Smooth muscle cell (in vitro differentiated cells): ENCODE measurements around the gene SLC35F6. TPM values are rescaled to one million over a fixed set of nuclear protein-coding genes. Genes with fewer than 3 reads are reported as not detected.
A peak's percentile ranks its signal among the peaks of the same experiment; 100 is the strongest.

Source experiments
- DNase-seq: peaks from one replicate; lab custom pipeline; 2025; ENCODE audit not compliant: unreplicated experiment; lab: John Stamatoyannopoulos, UW
- H2AFZ ChIP-seq: fragments of 200-600 bp; sonication (generic); 2 replicates; pipeline ENCODE4 v1.6.0; 2016; ENCODE audit warnings: antibody characterized with exemption, low read depth, mild to moderate bottlenecking
- H3F3A ChIP-seq: fragments of 200-600 bp; sonication (generic); 2 replicates; pipeline ENCODE4 v1.6.0; 2017; ENCODE audit warnings: antibody characterized with exemption, low read depth
- H3K27ac ChIP-seq: fragments of 200-600 bp; sonication (generic); 2 replicates; pipeline ENCODE4 v1.5.1; 2016; ENCODE audit warnings: low read depth, mild to moderate bottlenecking
- H3K27me3 ChIP-seq: fragments of 200-600 bp; sonication (generic); 2 replicates; pipeline ENCODE4 v1.6.1; 2016; ENCODE audit warnings: low read depth, mild to moderate bottlenecking
- H3K36me3 ChIP-seq: fragments of 200-600 bp; sonication (generic); 2 replicates; pipeline ENCODE4 v1.5.1; 2016; ENCODE audit warnings: low read depth
- H3K4me1 ChIP-seq: fragments of 200-600 bp; sonication (generic); 2 replicates; pipeline ENCODE4 v1.5.1; 2016; ENCODE audit warnings: low read depth
- H3K4me2 ChIP-seq: fragments of 200-600 bp; sonication (generic); 2 replicates; pipeline ENCODE4 v1.6.0; 2016; ENCODE audit warnings: mild to moderate bottlenecking
- H3K4me3 ChIP-seq: fragments of 200-600 bp; sonication (generic); 2 replicates; pipeline ENCODE4 v1.5.1; 2016; ENCODE audit warnings: mild to moderate bottlenecking
- H3K79me2 ChIP-seq: fragments of 200-600 bp; sonication (generic); 2 replicates; pipeline ENCODE4 v1.6.0; 2016; ENCODE audit warnings: low read depth, mild to moderate bottlenecking
- H3K9ac ChIP-seq: fragments of 200-600 bp; sonication (generic); 2 replicates; pipeline ENCODE4 v1.6.0; 2016; ENCODE audit warnings: low read depth
- H3K9me3 ChIP-seq: fragments of 200-600 bp; sonication (generic); replicated peaks from 2 replicates; pipeline ENCODE4 v1.5.1; 2016; ENCODE audit warnings: low read depth
- H4K20me1 ChIP-seq: fragments of 200-600 bp; sonication (generic); 2 replicates; pipeline ENCODE4 v1.6.0; 2016; ENCODE audit warnings: low read depth
- CTCF ChIP-seq: fragments of 200-600 bp; sonication (generic); IDR thresholded peaks from 2 replicates; pipeline ENCODE4 v1.5.1; 2017; ENCODE audit warnings: borderline replicate concordance, mild to moderate bottlenecking, antibody characterized with exemption; ENCODE audit not compliant: insufficient read depth, poor library complexity, severe bottlenecking
- WGBS: methylation state at CpG from one replicate; pipeline ENCODE4 v1.1.7; 2016; ENCODE audit warnings: low lambda C conversion rate; 5-methylcytosine and 5-hydroxymethylcytosine counted together
- polyA plus RNA-seq: library from polyadenylated mRNA; unstranded; fragments of >200 nt; fragmentation: Nextera tagmentation; extraction: Ambion mirVana; gene quantifications from 2 replicates; pipeline ENCODE4 v1.2.1, GENCODE V29; 2016
- total RNA-seq: library from RNA; depleted of rRNA; stranded (reverse); fragments of >200 nt; gene quantifications from 2 replicates; pipeline ENCODE4 v1.2.3, GENCODE V29; 2014

SLC35F6 gene
- total and polyA plus RNA-seq, 2 experiments from 2014 or later = 16.9 to 19.2 TPM

DNA sequence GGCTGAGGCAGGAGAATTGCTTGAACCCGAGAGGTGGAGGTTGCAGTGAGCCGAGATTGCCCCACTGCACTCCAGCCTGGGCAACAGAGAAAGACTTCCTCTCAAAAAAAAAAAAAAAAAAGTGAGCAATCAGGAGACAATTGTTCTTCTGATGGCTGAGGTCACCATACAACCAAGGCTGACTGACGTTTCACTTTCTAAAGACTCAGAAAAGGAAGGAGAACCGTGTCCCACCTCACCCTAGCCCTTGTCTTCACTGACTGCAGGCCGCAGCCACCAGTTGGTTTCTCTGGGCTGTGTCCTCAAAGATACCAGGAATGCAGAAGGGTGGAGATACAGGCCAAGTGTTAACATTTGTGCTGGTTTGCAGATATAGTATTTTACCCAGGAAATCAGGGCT lies 7.7 kb upstream of the SLC35F6 start:
- no peaks in the 10 kb centered on the region for H3K79me2 ChIP-seq
- no peak for TF ChIP-seq CTCF
- no peak overlapping the region for H3K9ac ChIP-seq
- H3K36me3 ChIP-seq = no peaks in the 10 kb centered on the region
- H3K4me3 ChIP-seq = no peak overlapping the region
- no peak overlapping the region for H3K27ac ChIP-seq
- no peaks in the 10 kb centered on the region for H3K9me3 ChIP-seq
- H4K20me1 ChIP-seq = no peaks in the 10 kb centered on the region
- no peak overlapping the region for H3K4me2 ChIP-seq
- no peaks in the 10 kb centered on the region for H3F3A ChIP-seq
- H3K27me3 ChIP-seq = no peaks in the 10 kb centered on the region
- DNase-seq = no peak
- peaks cover 6% of the 10 kb centered on the region for H3K4me1 ChIP-seq
- H2AFZ ChIP-seq = no peak overlapping the region
- 87% methylated on average over 5 of the region's 5 CpGs for WGBS

DNA sequence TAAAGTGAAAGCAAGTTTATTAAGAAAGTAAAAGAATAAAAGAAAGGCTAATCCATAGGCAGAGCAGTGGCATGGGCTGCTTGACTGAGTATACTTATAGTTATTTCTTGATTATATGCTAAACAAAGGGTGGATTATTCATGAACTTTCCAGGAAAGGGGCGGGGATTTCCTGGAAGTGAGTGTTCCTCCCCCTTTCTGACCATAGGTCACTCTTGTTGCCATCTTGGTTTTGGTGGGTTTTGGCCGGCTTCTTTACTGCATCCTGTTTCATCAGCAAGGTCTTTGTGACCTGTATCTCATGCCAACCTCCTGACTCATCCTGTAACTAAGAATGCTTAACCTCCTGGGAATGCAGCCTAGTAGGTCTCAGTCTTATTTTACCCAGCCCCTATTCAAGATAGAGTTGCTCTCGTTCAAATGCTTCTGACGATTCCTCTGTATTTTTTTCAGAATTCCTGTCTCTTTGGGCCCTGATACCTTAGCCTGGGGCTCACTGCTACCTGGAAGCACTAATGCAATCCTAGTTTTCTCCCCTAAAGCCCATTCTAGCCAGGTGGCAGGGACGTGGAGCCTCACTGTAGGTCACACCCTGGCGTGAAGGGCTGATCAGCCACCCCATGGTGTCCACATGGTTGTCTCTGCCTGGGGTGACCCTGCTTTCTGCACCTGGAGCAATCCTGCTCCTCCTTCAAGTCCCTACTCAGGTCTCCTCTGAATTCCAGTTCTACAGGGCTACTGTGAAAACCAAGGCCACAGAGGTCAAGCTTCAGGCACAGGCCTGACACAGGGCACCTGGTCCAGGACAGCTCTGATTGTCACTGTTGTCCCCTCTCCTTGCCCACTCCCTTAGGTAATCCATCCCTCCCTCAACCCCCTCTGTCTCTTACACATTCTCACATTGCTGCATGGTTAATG lies 6.0 kb upstream of the SLC35F6 start:
- H3K4me2 ChIP-seq = peak overlapping the region; percentile 60
- WGBS = 35% methylated on average over 6 of the region's 6 CpGs
- H2AFZ ChIP-seq = no peak overlapping the region
- H4K20me1 ChIP-seq = no peaks in the 10 kb centered on the region
- peak overlapping the region; percentile 14 for H3K9ac ChIP-seq
- H3K79me2 ChIP-seq = no peaks in the 10 kb centered on the region
- no peaks in the 10 kb centered on the region for H3K36me3 ChIP-seq
- no peak overlapping the region for H3K4me3 ChIP-seq
- H3K27ac ChIP-seq = peak overlapping the region; percentile 79
- H3K27me3 ChIP-seq = no peaks in the 10 kb centered on the region
- DNase-seq = no peak
- no peaks in the 10 kb centered on the region for H3K9me3 ChIP-seq
- no peaks in the 10 kb centered on the region for H3F3A ChIP-seq
- no peak for TF ChIP-seq CTCF
- H3K4me1 ChIP-seq = peaks cover 6% of the 10 kb centered on the region

- TF ChIP-seq CTCF = no peak
- Histone ChIP-seq H3K27ac (peak overlapping the region; percentile 79), H3K9ac (no peak overlapping the region), H2AFZ (no peak overlapping the region), H3K27me3 (no peaks in the 10 kb centered on the region), H3K4me2 (peak overlapping the region; percentile 52), H3K4me1 (peaks cover 6% of the 10 kb centered on the region), H3K9me3 (no peaks in the 10 kb centered on the region), H3K79me2 (peaks cover 5% of the 10 kb centered on the region), H3K4me3 (no peak overlapping the region), H3F3A (no peaks in the 10 kb centered on the region), H3K36me3 (no peaks in the 10 kb centered on the region), H4K20me1 (no peaks in the 10 kb centered on the region)
- no peak for DNase-seq
- 34% methylated on average over 7 of the region's 7 CpGs for WGBS
These were observed 5.2 kb upstream of the SLC35F6 start for GRCh38 chr2:26758790-26759321.
